Suppressor macrophage (primary cell): ENCODE data around the gene BRD9.
"Not testable (repeated sequence)": the region's sequence is repeated elsewhere in the genome, so short reads cannot be mapped to it uniquely, and the experiment has no call there.

Experiments used
- DNase-seq, 4 experiments: peaks; one replicate each; pipeline ENCODE4 v3.0.0-alpha.2; 2020 to 2022

Gene BRD9

GRCh38 chr5:922436-923280 is 30.1 kb upstream of the BRD9 start:
- DNase-seq, result no peak

GRCh38 chr5:921456-922435 is 29.1 kb upstream of the BRD9 start:
- DNase-seq, result no peak

GRCh38 chr5:920321-920720 is 27.7 kb upstream of the BRD9 start:
- DNase-seq, result no peak

- no peak for DNase-seq
Observed at GRCh38 chr5:919356-920000, 26.9 kb upstream of the BRD9 start.

- not testable (repeated sequence) for DNase-seq
Observed at GRCh38 chr5:918717-919116, 26.1 kb upstream of the BRD9 start.

GRCh38 chr5:916441-917293 is 24.1 kb upstream of the BRD9 start:
- no peak for DNase-seq

- DNase-seq, result no peak
Observed at GRCh38 chr5:915946-916345, 23.3 kb upstream of the BRD9 start.

GRCh38 chr5:915346-915745 is 22.7 kb upstream of the BRD9 start:
- not testable (repeated sequence) for DNase-seq

GRCh38 chr5:914612-915011 is 22.0 kb upstream of the BRD9 start:
- no peak for DNase-seq

- no peak for DNase-seq
Observed at GRCh38 chr5:914174-914573, 21.6 kb upstream of the BRD9 start.

- peak in 2 of 4 experiments; percentile 21 to 27 for DNase-seq
Observed at GRCh38 chr5:912280-913091, 19.9 kb upstream of the BRD9 start.

GRCh38 chr5:911601-912000 is 19.0 kb upstream of the BRD9 start:
- DNase-seq, result no peak

GRCh38 chr5:910769-911160 is 18.2 kb upstream of the BRD9 start:
- DNase-seq, result no peak

GRCh38 chr5:909994-910768 is 17.6 kb upstream of the BRD9 start:
- no peak for DNase-seq

GRCh38 chr5:909086-909485 is 16.5 kb upstream of the BRD9 start:
- no peak for DNase-seq

- no peak for DNase-seq
Observed at GRCh38 chr5:908172-908571, 15.6 kb upstream of the BRD9 start.

- no peak for DNase-seq
Observed at GRCh38 chr5:907366-907910, 14.8 kb upstream of the BRD9 start.

- no peak for DNase-seq
Observed at GRCh38 chr5:905139-905642, 12.6 kb upstream of the BRD9 start.

- no peak for DNase-seq
Observed at GRCh38 chr5:903756-904096, 11.1 kb upstream of the BRD9 start.
